NOMO-1 treated with dmso at 0.1 percent for 144 hours (cell line): ENCODE measurements around the gene NKIRAS2.
A peak's percentile ranks its signal among the peaks of the same experiment; 100 is the strongest.

Experiments
- DNase-seq: peaks from one replicate; lab custom pipeline; 2025; ENCODE audit not compliant: unreplicated experiment; lab: John Stamatoyannopoulos, UW

Gene NKIRAS2

DNA sequence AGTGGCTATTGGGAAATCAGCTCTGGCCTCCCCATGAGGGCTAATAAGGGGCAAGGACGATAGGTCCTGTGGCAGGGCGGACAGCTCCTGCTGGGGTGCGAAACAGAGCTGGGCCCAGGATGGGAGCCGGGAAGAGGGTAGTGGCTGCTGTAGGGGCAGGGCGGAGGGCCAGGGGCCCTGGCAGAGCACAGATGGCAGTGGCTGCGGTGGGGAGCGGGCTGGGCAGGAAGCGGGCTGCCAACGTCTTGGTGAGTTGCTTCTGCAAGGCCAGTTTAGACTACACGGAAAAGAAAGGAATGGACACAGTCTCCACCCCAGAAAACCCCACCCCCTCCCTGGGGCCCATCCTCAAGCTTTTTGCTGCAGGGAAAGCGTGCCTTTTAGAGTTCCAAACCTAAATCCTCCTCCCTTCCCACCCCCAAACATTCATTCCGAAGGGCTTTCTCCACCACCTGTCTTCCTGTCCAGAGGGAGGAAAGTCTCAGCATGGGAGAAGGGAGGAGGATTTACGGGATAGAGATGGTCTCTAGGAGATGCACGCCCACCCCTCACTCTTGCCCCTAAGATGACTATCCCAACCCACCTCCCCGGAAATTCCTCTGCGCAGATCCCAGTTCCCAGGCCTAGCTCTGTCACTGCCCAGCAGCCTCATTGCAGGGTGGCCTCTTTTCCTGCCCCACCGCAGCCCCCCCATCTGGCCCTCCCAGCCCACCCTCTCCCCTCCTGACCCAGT, 7.1 kb downstream of the NKIRAS2 start:
- DNase-seq = no peak

DNA sequence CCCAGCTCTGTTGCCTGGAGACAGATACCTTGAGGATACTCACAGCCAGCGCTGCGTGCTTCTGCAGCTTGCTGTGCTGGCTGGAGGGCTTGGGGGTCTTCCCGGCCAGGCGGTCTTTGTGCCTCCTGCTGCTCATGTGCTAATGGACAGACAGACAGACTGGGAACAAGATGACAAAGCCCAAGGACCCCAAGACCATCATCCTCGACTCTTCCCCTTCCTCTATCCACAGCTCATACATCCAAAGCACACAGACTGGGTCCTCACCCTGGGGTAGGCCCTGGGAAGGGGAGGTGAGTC, 7.7 kb downstream of the NKIRAS2 start:
- DNase-seq = no peak

DNA sequence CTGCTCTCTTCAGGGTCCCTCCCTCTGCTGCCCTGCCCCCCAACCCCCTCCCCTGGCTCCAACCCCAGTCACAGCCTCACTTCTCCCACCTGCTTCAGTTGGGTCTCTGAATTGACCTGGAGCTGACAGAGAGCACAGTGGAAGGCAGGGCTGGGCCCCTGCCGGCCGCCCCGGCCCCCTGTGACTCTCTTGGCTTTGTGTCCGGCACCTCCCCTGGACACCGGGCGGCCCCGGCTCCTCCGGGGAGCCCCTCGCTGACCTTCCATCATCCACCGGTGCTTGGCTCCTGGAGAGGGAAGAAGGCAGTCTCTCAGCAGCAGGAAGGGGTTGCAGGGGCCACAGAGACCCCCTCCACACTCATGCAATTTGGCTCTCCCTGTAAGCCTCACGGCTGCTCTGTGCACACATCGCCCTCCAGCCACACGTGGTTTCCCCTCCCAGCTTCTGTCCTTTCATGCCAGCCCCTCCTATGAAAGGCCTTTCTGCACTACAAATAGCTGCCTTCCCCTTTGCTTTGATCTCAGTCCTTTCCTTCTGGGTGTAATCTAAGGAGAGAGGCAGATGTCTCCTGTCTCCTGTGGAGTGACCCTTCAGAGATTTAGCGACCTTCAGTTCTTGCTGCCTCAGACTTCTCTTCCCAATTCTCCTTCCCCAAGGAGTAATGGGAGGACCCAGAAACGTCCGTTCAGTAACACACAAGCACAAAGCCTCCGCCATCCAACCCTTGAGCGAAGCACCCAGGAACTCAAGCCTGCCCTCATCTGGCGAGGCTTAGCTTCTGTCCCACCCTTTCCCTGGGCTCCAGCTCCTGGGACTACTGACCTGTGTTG, 8.3 kb downstream of the NKIRAS2 start:
- no peak for DNase-seq

DNA sequence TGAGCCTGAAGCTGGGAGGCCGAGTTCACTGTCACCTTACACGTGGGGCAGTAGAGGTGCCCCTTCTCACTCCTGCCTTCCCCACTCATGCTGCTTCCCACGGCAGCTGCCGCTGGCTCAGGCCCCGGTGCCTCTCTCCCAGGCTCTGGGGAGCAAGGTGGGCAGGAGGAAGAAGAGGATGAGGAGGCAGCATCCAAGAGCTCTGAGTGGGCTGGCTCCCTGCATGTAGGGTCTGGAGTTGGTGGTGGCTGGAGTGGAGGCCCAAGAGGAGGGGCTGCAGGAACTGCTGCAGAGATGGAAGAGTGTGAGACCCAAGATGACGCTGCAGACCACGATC, 8.9 kb downstream of the NKIRAS2 start:
- no peak for DNase-seq

DNA sequence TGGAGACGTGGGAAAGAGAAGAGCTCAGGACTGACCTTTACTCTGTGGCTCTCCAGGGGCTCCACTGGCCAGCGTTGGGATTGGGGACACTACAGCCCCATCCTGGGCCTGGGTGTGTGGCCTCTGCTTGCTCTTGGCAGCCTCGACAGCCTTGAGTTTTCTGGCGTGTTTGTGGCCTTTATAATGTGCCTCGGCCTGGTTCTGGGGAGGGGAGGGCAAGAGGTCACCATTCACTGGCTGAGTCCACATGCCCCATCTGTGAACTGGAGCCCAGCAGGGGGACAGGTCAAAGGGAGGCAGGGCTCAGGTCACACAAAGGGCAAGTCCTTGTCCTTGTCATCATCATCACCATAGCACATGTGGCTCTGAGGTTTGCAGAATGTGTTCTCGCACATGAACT, 11.7 kb downstream of the NKIRAS2 start:
- DNase-seq = no peak

DNA sequence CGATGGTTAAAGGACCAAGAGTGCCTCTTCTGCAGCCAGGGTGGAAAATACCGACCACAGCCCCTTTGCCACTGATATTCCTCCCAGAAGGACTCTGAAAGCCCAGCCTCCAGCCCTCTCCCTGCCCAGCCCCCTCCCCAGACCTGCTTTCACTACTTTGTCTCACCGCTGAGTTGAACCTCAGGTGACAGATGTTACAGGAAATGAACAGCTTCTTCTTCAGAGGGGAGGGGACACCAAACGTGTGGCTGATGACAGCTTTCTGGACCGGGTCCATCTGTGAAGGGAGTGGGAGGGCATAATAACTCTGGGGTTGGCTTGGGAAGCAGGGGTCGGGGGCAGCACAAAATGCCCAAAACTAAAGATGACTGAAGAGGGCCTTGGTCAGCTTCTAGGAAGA, 14.2 kb downstream of the NKIRAS2 start:
- no peak for DNase-seq

DNA sequence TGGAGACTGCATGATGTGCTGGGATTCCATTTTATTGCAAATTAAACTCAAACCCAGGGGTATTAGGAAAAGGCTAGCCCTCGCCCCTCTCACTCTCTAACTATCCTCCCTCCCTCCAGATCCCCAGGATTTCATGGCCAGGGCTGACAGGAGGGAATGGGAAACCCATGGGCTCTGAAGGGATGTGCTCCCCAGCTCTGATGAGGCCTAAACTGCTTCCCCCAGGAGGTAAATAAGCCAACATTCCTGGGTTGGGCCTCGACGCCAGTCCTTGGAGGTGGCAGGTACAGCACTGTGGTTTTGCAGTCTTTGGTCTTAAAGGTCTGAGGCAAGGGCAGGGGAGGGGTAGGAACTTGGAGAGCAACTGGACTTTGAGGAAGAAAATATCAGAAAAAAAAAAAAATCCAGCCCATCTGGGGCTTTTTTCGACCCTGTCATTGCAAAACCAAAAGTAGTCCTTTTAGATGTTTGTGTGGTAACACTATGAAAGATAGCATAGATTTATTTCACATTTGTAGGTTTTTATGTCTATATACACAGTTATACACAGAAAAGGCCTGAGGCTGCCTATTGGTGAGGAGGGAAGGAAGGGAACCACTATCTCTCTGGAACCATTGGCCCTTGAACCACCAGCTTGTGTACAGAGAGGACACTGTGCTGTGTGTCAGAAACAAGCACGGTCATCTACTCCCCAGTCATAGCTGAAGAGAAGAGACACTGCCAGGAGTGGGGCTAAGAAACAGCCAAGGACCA, 18.5 kb downstream of the NKIRAS2 start:
- DNase-seq = no peak

DNA sequence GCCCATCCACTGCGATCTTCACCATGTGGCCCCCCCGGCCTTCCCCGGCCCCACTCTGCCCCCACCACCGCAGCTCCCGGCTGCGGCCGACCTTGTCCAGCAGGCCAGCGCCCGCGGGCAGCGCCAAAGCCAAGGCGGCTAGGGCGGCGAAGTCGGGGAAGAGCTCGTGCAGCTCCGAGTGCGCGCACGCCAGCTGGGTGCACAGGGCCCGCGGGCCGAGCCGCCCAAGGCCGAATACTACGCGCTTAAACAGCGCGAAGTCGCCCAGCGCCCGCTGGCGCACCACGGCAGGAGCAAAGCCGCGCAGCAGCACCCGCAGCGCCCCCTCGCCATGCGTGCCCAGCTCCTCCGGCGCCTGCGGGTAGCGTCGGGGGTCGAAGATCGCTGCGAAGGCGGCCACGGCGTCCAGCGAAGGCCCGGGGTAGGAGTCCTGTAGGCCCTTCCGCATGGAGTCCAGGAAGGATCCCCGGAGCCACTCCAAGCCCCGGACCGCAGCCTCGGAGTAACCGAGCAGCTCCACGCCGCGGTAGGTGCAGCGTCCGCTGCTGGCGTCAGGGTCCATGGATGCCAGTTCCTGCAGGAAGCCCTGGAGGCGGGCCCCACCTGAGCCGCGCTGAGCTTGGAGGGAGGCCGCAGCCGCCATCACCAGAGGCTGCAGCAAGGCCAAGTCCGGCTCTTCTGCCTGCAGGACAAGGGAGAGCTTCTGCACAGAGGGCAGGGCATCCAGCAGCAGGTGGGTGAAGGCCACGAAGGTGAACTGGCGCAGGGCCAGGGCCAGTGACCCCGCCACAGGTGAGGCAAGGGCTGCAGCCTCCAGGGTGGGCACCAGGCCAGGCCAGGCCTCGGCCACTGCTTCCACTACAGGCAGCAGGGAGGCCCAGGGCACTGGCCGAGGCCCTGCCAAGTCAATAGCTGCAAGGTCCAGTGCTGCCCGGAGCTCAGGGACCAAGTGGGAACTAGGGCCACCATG, 20.2 kb downstream of the NKIRAS2 start:
- no peak for DNase-seq

DNA sequence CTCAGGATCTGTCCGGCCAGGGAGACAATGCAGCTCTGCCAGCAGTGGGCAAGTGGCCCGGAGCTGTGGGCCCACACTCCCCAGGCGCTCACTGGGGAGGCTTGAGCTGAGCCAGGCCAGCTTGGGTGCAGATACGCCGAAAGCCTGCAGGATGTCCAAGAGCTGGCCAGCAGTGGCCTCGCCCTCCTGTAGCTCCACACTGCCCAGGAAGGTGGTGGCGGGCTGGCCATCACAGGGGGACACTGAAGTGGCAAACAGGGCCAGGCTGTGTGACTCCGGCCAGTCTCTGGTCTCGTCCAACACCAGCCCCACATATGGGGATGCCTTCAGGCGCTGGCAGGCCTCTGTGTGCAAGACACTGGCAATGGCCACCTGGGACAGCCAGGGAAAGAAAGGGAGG, 20.9 kb downstream of the NKIRAS2 start:
- DNase-seq = no peak

DNA sequence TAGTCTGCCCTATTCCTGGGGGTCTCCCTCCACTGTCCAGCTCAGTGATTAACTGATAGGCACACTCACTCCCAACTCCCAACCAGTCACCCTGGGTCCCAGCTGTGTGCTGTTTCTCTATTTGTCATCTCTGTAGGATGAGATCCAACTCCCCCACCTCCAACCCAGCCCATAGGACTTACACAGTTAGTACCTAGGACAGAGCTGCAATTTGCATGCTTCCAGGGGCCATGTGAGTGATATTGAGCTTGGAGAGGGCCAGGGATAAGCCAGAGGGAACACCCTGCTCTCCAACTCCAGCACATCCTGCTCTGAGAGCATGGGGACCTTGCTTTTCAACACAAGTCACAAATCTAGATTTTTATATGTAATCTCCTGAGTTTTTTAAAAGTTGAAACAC, 21.7 kb downstream of the NKIRAS2 start:
- no peak for DNase-seq

DNA sequence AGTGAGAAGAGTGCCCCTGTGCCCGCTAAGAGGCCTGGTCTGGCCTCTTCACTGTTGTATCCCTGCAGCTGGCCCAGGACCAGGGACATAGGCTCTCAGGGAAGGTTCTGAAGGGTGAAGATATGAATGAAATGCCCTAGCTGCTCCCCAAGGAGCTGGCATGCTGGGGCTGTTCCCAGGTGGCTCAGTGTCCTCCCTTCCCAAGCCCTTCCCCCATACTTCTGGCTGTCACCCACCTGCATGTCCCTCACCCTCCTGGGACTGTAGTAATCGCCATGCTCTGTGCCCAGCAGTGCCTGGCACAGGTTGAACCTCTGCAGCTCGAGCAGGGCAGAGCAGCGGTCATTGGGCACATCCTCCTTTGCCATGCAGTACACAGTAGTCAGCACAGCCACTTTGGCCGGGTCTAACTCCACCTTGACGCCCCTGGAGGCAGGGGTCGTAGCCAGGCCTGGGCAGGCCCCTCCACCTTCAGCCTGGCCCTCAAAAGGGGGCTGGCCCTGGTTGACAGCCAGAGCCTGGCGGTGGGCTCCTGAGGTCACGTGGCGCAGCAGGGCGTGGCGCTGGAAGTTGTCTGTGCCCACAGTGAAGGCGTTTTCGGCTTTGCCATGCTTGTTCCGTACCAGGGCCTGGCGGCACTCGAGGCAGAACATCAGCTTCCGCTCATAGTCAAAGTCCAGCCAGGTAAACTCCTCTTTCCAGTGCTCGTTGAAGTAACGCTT, 22.9 kb downstream of the NKIRAS2 start:
- DNase-seq = no peak

DNA sequence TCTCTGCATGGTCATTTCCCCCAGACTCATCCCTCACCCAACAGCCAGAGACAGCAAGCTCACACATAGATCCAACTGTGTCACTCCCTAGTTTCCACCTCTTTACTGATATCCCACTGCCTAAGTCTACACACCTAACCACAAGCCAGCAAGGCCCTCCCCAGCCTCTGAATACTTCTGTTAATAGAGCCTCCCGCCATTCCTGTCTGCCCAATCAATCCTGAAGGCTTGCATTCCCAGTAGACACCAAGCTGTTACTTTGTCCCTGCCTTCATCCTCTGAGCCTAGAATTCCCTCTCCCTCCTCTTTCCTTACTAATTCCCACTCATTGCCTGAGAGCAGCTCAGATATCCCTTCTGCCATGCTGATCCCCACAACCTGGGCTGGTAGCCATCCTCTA, 25.8 kb downstream of the NKIRAS2 start:
- DNase-seq = no peak

DNA sequence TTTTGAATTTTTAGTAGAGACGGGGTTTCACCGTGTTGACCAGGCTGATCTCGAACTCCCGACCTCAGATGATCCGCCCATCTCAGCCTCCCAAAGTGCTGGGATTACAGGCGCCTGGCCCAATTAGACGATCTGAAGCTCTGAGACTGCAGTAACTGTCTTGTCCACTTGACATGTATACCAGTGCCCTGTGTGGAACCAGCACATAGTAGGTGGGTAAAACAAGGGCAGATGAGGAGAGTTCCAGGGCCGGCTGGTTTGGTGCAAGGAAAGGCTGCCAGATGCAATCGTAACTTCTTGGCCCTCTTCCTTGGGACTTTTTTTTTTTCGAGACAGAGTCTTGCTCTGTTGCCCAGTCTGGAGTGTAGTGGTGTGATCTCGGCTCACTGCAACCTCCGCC, 27.5 kb downstream of the NKIRAS2 start:
- DNase-seq = no peak

DNA sequence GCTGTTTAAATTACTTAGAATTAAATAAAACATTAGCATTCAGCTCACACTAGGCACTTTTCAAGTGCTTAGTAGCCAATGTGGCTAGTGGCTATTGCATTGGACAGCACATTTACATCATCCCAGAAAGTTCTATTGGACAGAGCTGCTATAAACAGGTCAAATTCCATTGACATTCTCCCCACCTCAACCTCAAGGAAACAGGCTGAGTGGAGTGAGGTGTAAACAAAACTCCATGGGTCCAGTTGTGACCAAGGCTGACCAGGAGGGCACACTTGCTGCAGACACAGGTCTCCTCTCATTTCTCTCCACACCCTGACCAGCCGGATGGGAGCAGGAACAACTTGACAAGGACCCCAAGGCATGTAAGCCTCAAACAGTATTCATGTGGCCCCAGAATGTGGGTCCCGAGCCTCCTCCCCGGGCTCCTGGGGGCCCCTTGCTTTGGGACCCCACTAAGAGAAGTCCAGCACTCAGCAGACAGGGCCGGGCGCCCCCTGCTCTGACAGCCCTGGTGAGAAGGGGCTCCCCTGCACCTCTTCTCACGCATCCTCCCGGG, 30.0 kb downstream of the NKIRAS2 start:
- DNase-seq = no peak

DNA sequence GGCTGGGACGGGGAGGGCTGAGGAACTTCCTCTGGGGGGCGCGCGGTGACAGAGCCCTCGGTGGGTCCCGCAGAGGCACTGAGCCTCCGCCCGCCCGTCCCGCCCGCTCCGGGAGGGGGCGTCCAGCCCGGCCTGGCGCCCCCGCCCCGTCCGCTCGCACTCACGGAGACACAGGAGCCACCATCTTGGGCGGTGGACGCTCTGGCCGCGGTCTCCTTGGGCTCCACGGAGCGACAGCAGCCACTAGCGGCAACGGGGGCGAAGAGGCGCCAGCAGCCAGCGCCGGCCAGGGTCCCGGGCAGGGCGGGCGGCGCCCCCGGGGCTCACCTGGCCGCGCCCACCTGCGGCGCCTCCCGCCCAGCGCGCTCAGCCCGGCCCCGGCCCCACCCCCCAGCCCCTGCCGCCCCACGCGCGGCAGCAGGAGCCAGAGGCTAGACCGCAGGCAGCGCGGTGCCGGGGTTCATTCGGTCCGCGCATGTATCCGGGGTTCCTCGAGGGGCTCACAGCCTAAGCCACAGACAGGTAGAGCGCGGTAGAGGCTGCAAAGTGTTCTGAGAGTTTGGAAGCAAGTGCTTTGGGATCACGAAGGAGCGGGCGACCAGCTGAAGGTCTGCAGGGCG, 30.6 kb downstream of the NKIRAS2 start, which contains the start of gene C17orf113:
Gene C17orf113 (minus strand): TSS at position 209 of the 620 bp plus-strand sequence. CDS start 7,225 bp downstream, outside the sequence.
- DNase-seq = peak; percentile 39

DNA sequence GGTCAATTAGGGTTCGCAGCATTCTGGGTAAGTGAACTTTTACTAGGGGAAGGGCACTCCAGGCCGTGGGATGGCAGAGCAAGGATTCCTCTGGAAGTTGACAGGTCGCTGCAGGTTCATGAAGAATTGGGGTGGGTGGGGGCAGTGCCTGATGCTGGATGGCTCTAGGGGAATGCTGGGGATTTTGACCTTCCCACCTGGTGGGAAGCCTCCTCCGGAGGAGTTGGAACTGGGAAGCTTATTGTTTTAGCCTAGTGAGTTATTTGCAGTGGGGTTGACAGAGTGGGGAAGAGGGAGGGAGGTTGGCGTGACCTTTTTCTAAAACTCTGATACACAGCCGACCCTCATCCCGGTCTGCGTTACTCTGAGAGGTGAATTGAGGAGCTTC, 31.1 kb downstream of the NKIRAS2 start:
- no peak for DNase-seq

DNA sequence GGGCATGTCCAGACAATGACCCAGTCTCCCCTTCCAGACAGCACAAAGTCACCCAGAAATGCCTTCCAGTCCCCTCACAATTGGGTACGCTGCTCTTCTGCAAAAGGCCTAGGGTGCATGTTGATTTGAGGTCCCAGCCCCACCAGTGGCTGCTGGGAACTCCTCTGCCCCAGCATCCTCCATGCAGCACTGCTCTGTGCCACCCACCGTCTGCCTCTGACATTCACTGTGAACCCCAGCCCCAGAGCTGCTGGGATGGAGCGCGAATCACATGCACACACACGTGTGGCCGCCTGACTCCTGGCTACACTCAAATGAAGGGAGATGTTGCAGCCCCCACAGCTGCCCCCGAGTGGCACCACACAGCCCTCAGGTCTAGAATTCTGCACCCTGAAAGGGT, 31.8 kb downstream of the NKIRAS2 start:
- no peak for DNase-seq

DNA sequence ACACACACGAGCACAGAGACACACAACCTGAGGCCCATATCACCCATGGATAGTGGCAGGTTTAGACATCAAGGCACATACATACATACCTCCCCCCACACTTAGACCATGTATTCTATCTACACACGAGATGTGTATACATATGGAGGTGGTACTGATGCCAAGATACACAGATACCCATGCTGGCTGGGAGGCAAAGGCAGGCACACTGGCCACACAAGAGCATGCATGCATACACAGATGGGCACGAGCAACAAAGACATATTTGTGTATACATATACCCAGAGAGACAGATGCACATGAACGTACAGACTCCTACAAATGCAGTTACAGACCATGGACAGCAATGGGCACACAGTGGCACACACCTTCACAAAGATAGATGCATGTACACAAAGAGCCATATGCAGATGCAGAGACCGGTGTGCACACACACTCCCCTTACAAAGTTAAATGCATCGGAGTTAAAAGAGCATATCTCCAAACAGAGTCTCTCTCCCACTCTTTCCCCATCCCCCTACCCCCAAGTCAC, 32.5 kb downstream of the NKIRAS2 start:
- no peak for DNase-seq
